Fibroblast of lung (primary cell): ENCODE data around the gene DDAH1.

ENCODE experiments used
- CTCF ChIP-seq, 2 donors: IDR thresholded peaks in 1 of 2; conservative IDR thresholded peaks in 1 of 2; 1 replicate in 1 of 2; 2 replicates in 1 of 2; pipeline ENCODE4 v1.5.1; 2011 to 2012; ENCODE audit warnings: low read length in 2 of 2, control low read depth in 1 of 2, inconsistent platforms in 1 of 2, low read depth in 1 of 2, mild to moderate bottlenecking in 1 of 2
- EZH2 ChIP-seq: IDR thresholded peaks from 2 replicates; pipeline ENCODE4 v1.5.1; 2012; ENCODE audit warnings: low read length, control low read depth, mild to moderate bottlenecking; ENCODE audit errors: missing control alignments

DNA sequence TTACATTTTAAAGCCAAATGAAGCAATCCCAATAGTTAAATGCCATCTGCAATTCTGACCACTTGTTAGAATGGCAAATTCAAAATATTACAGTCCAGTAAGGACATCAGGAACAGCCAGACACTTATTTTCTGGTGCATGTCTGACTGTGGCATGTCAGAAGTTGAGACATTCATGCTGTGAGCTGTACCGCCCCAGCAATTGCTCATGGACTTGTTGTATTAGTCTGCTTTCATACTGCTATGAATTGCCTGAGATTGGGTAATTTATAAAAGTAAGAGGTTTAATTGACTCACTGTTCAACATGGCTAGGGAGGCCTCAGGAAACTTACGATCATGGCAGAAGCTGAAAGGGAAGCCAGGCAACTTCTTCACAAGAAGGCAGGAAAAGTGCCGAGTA lies 19.1 kb downstream of the DDAH1 start:
- TF ChIP-seq CTCF (conservative IDR thresholded peaks at IDR 0.05 in 1 of 2, IDR thresholded peaks at IDR 0.05 in 1 of 2; ENCODE audit: low read depth in 1 of 2, low read length in 2 of 2) (no peak), EZH2 (no peak)
